ENCODE results near the gene FRK.
"Not testable (repeated sequence)": the region's sequence is repeated elsewhere in the genome, so short reads cannot be mapped to it uniquely, and the experiment has no call there.

The FRK gene

GRCh38 chr6:116074732-116075390 is 14.2 kb upstream of the FRK start:
- no peak for DNase-seq

GRCh38 chr6:116073765-116074440 is 13.2 kb upstream of the FRK start:
- no peak for DNase-seq

GRCh38 chr6:116072368-116072767 is 11.7 kb upstream of the FRK start:
- DNase-seq: no peak

GRCh38 chr6:116070616-116071389 is 10.1 kb upstream of the FRK start:
- DNase-seq: no peak

GRCh38 chr6:116070101-116070500 is 9.4 kb upstream of the FRK start:
- DNase-seq: no peak

GRCh38 chr6:116066789-116067188 is 6.1 kb upstream of the FRK start:
- no peak for DNase-seq

GRCh38 chr6:116064666-116065065 is 4.0 kb upstream of the FRK start:
- no peak for DNase-seq

- no peak for DNase-seq
Observed at GRCh38 chr6:116062496-116062895, 1.8 kb upstream of the FRK start.

GRCh38 chr6:116059713-116060571 is 749 bp downstream of the FRK start:
- no peak for DNase-seq

- DNase-seq: no peak
Observed at GRCh38 chr6:116057766-116058165, 2.9 kb downstream of the FRK start.

- DNase-seq: no peak
Observed at GRCh38 chr6:116055513-116055912, 5.2 kb downstream of the FRK start.

GRCh38 chr6:116051244-116051643 is 9.4 kb downstream of the FRK start:
- DNase-seq: no peak

- no peak for DNase-seq
Observed at GRCh38 chr6:116050737-116051136, 10.0 kb downstream of the FRK start.

- DNase-seq: no peak
Observed at GRCh38 chr6:116049321-116049720, 11.4 kb downstream of the FRK start.

GRCh38 chr6:116047173-116047933 is 13.3 kb downstream of the FRK start:
- DNase-seq: no peak

GRCh38 chr6:116046737-116047136 is 14.0 kb downstream of the FRK start:
- no peak for DNase-seq

GRCh38 chr6:116046272-116046671 is 14.4 kb downstream of the FRK start:
- not testable (repeated sequence) for DNase-seq

GRCh38 chr6:116041934-116042333 is 18.8 kb downstream of the FRK start:
- DNase-seq: no peak

- DNase-seq: no peak
Observed at GRCh38 chr6:116040993-116041392, 19.7 kb downstream of the FRK start.

- DNase-seq: no peak
Observed at GRCh38 chr6:116036885-116037284, 23.8 kb downstream of the FRK start.

- DNase-seq: no peak
Observed at GRCh38 chr6:116036075-116036773, 24.5 kb downstream of the FRK start.

GRCh38 chr6:116035616-116036015 is 25.1 kb downstream of the FRK start:
- DNase-seq: no peak
